Ramos (cell line): Measurements from ENCODE around the gene LARP4B.

Experiments used
- in situ Hi-C: fragments of 300-500 bp; cut with MboI; formaldehyde crosslinking; loops from one replicate; pipeline ENCODE4 v1.14.3; 2022; ENCODE audit warnings: low sequenced_read_pairs; ENCODE audit not compliant: unreplicated experiment

Gene LARP4B

GRCh38 chr10:871951-872403 is 59.5 kb downstream of the LARP4B start:
- in situ Hi-C loops: no loop called here

GRCh38 chr10:870564-871166 is 60.8 kb downstream of the LARP4B start:
- in situ Hi-C loops: no loop called here

- in situ Hi-C loops: no loop called here
Observed at GRCh38 chr10:869171-869570, 62.3 kb downstream of the LARP4B start.

GRCh38 chr10:867807-868206 is 63.7 kb downstream of the LARP4B start:
- in situ Hi-C loops: no loop called here

- in situ Hi-C loops: no loop called here
Observed at GRCh38 chr10:866577-866941, 64.9 kb downstream of the LARP4B start.

GRCh38 chr10:865924-866576 is 65.5 kb downstream of the LARP4B start:
- in situ Hi-C loops: no loop called here

GRCh38 chr10:865257-865656 is 66.2 kb downstream of the LARP4B start:
- in situ Hi-C loops: no loop called here

- in situ Hi-C loops: no loop called here
Observed at GRCh38 chr10:860519-860918, 71.0 kb downstream of the LARP4B start.

- in situ Hi-C loops: no loop called here
Observed at GRCh38 chr10:856416-857157, 74.9 kb downstream of the LARP4B start.

GRCh38 chr10:855671-856070 is 75.8 kb downstream of the LARP4B start:
- in situ Hi-C loops: no loop called here

GRCh38 chr10:855079-855478 is 76.4 kb downstream of the LARP4B start:
- in situ Hi-C loops: no loop called here

GRCh38 chr10:853017-853416 is 78.5 kb downstream of the LARP4B start:
- in situ Hi-C loops: no loop called here

- in situ Hi-C loops: no loop called here
Observed at GRCh38 chr10:852386-852785, 79.1 kb downstream of the LARP4B start.

GRCh38 chr10:851901-852300 is 79.6 kb downstream of the LARP4B start:
- in situ Hi-C loops: no loop called here

- in situ Hi-C loops: no loop called here
Observed at GRCh38 chr10:850093-850492, 81.4 kb downstream of the LARP4B start.

GRCh38 chr10:847868-848267 is 83.6 kb downstream of the LARP4B start:
- in situ Hi-C loops: no loop called here

- in situ Hi-C loops: no loop called here
Observed at GRCh38 chr10:846126-846685, 85.3 kb downstream of the LARP4B start.

- in situ Hi-C loops: no loop called here
Observed at GRCh38 chr10:845526-845925, 86.0 kb downstream of the LARP4B start.

- in situ Hi-C loops: no loop called here
Observed at GRCh38 chr10:844552-844951, 87.0 kb downstream of the LARP4B start.

GRCh38 chr10:843703-844102 is 87.8 kb downstream of the LARP4B start:
- in situ Hi-C loops: no loop called here

GRCh38 chr10:842795-843194 is 88.7 kb downstream of the LARP4B start:
- in situ Hi-C loops: no loop called here
